Heart left ventricle (tissue), 16 donors: Measurements from ENCODE around the gene TRMT44. TPM values are rescaled to one million over a fixed set of nuclear protein-coding genes. Genes with fewer than 3 reads are reported as not detected.

ENCODE experiments used
- ATAC-seq, 4 donors: fragments of 200-7000 bp; cut with Tn5 transposase; one replicate each; pipeline ENCODE4 v1.9.1; 2020 to 2022; ENCODE audit warnings: moderate library complexity in 4 of 4, mild to moderate bottlenecking in 3 of 4, moderate number of reproducible peaks in 1 of 4
- DNase-seq, 5 donors: peaks; one replicate each; pipeline ENCODE4 v3.0.0-alpha.2; 2020
- H3K27ac ChIP-seq, 12 donors: fragments of 200-600 bp; sonication (generic) in 4 of 12; one replicate each; pipeline versions ENCODE4 v1.5.0 to v1.8.0; 2016 to 2022; ENCODE audit warnings: mild to moderate bottlenecking in 2 of 12
- H3K27me3 ChIP-seq, 9 donors: fragments of 200-600 bp; sonication (generic) in 2 of 9; one replicate each; pipeline versions ENCODE4 v1.5.1 to v1.8.0; 2016 to 2022; ENCODE audit warnings: mild to moderate bottlenecking in 3 of 9
- H3K36me3 ChIP-seq, 9 donors: fragments of 200-600 bp; sonication (generic) in 2 of 9; one replicate each; pipeline versions ENCODE4 v1.5.0 to v1.8.0; 2018 to 2022; ENCODE audit warnings: mild to moderate bottlenecking in 2 of 9
- H3K4me1 ChIP-seq, 12 donors: fragments of 200-600 bp; sonication (generic) in 4 of 12; one replicate each; pipeline versions ENCODE4 v1.5.0 to v1.8.0; 2016 to 2022; ENCODE audit warnings: mild to moderate bottlenecking in 3 of 12
- H3K4me3 ChIP-seq, 12 donors: fragments of 200-600 bp; sonication (generic) in 4 of 12; one replicate each; pipeline versions ENCODE4 v1.5.0 to v1.8.0; 2017 to 2022; ENCODE audit warnings: mild to moderate bottlenecking in 9 of 12, moderate library complexity in 4 of 12
- H3K9me3 ChIP-seq, 12 donors: fragments of 200-600 bp; sonication (generic) in 4 of 12; one replicate each; pipeline versions ENCODE4 v1.5.0 to v1.8.0; 2016 to 2022; ENCODE audit warnings: mild to moderate bottlenecking in 1 of 12
- CTCF ChIP-seq, 12 donors: fragments of 200-600 bp; sonication (generic) in 4 of 12; IDR thresholded peaks; one replicate each; pipeline versions ENCODE4 v1.5.0 to v1.8.0; 2018 to 2022; ENCODE audit warnings: antibody characterized with exemption in 12 of 12, mild to moderate bottlenecking in 5 of 12
- POLR2A ChIP-seq, 2 donors: fragments of 450-650 bp; IDR thresholded peaks; one replicate each; pipeline ENCODE4 v1.6.1; 2017; ENCODE audit warnings: antibody characterized with exemption in 2 of 2, mild to moderate bottlenecking in 2 of 2, moderate library complexity in 2 of 2
- WGBS, 4 donors: extraction: QIAGEN DNeasy Blood & Tissue Kit in 2 of 4; methylation state at CpG; one replicate each; pipeline versions ENCODE4 v1.1.5 to v1.1.7; 2013 to 2018; 5-methylcytosine and 5-hydroxymethylcytosine counted together
- intact Hi-C, 10 donors: fragments of 100-400 bp; cut with DNase I; formaldehyde crosslinking; loops; one replicate each; pipeline versions ENCODE4 v1.11.1 to v1.14.2; 2022
- polyA plus RNA-seq, 2 donors: library from polyadenylated mRNA; stranded (reverse); fragments of 200-250 nt; gene quantifications; one replicate each; pipeline ENCODE4 v1.2.3, GENCODE V29; 2013
- total RNA-seq, 9 donors: library from RNA; depleted of rRNA in 2 of 9; stranded (reverse); fragments of >200 nt in 2 of 9; fragmentation: NEBNext Ultra II Directional in 3 of 9; extraction: Animal tissue kit (Norgen Biotek cat#: 25700) in 3 of 9; gene quantifications; one replicate each; pipeline versions ENCODE4 v1.1.0 to v1.2.4, GENCODE V29; 2016 to 2023
- donor health status: ischemic (EF 13 %, LVEDD 7.1; RV severe dilation, severe dysfunction).
- donor health status: healthy with polysubstance abuse.
- donor health status: DM: no; HTN: yes; CAD: no.
- donor health status: DM: no; HTN: no; CAD: no.
- donor health status: ischemic (EF 25% LVEDD 6.9; RV normal size, moderate dysfunction).
- donor health status: ischemic (EF 25% LVEDD 5.7; RV mildly dilated, moderate dysfunction).
- donor health status: healthy.
- donor health status: DM: yes; HTN: yes; CAD: no.
- donor health status: ischemic (EF 35%, LVEDD 5.7; RV mildly dilated, moderate dysfunction).
- donor health status: nonischemic (EF 11% LVEDD 7.7; RV severe dilation, severe dysfunction).
- donor health status: DM: yes; HTN: yes; CAD: no.
- donor health status: PGD.
- donor health status: ischemic (EF 29% LVEDD 5.4; RV normal size, mild dysfunction).
- donor health status: nonischemic (EF 23%, LVEDD 6.1; RV moderate dilation, normal function).

TRMT44 gene
- total and polyA plus RNA-seq, 11 donors, result 6.1 to 11.7 (median 8.3) TPM

DNA sequence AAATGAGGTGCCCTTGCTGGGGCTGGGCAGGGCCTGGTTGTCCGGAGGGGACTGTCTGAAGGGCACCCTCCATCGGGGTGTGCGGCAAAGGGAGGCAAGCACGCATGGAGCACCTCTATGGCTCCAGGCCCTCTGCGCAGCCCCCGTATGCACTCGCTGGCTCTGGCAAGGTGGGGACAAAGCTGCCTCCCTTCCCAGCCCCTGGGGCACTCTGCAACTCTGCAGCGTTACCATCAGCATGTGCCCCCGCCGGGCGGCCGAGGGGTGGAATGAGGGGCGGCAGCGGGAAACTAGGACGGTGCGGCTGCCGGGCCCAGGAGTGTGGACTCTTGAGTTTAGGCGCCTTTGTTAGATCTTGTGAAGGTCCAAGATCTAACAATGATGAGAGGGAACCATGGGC lies 26.4 kb downstream of the TRMT44 start:
- TF ChIP-seq POLR2A (IDR thresholded peaks at IDR 0.05) (no peak), CTCF (IDR thresholded peaks at IDR 0.05) (no peak)
- H3K4me3 ChIP-seq, result no peak overlapping the region
- H3K9me3 ChIP-seq, result no peaks in the 10 kb centered on the region
- H3K27me3 ChIP-seq, result no peaks in the 10 kb centered on the region
- WGBS, 4 donors, result 93 to 98% (median 95%) methylated on average over 14 to 18 of the region's 18 CpGs
- no peak for DNase-seq
- H3K27ac ChIP-seq, result no peak overlapping the region
- H3K4me1 ChIP-seq, result peaks cover 0 to 3% (median 0%) of the 10 kb centered on the region in 12 donors
- ATAC-seq, result no peak
- intact Hi-C loops, result loop anchor here in 4 of 10 donors (5.0 to 10.0 kb wide), 4 partner anchors 80 to 450 kb away; partner anchors contain the start of gene CPZ (in 1 of the 4)
- H3K36me3 ChIP-seq, result peaks cover 0 to 88% (median 73%) of the 10 kb centered on the region in 9 donors

- Histone ChIP-seq H3K27me3 (no peaks in the 10 kb centered on the region), H3K27ac (no peak overlapping the region), H3K36me3 (peaks cover 0 to 69% (median 56%) of the 10 kb centered on the region in 9 donors), H3K4me1 (peaks cover 0 to 21% (median 2%) of the 10 kb centered on the region in 12 donors), H3K9me3 (no peaks in the 10 kb centered on the region), H3K4me3 (no peak overlapping the region)
- peak in 3 of 4 donors; percentile 57 to 69 (median 66) for ATAC-seq
- TF ChIP-seq POLR2A (IDR thresholded peaks at IDR 0.05), result no peak
- peak; percentile 81 to 94 (median 90) for TF ChIP-seq CTCF (IDR thresholded peaks at IDR 0.05)
- WGBS, 4 donors, result 51 to 54% (median 54%) methylated on average over 20 to 21 of the region's 21 CpGs
- intact Hi-C loops, result loop anchor here (1.0 to 10.0 kb wide), 9 partner anchors 78 to 448 kb away; partner anchors contain the start of gene CPZ (in 2 of the 10)
- DNase-seq, result peak; percentile 38 to 85 (median 60)
These were observed 28.4 kb downstream of the TRMT44 start for GRCh38 chr4:8468746-8469535.

DNA sequence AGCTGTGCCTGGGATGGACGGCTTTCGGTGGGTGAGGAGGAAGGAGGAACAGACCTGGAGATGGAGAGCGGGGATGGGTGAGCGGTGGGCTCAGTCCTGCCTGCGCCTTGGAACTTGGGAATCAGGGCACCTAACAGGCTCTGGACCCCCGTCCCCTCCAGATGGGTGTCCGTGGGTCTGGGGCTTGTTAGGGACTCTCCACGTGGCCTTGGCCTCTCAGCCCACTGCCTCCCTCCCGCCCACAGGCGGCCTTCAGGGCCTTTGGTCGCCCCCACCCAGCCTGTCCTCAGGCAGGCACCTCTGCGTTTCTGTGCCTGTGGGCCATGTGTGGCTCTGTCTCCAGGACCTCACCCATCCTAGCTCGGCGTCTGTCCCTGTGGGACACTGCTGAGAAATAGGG lies 29.0 kb downstream of the TRMT44 start:
- H3K36me3 ChIP-seq, result peaks cover 0 to 63% (median 50%) of the 10 kb centered on the region in 9 donors
- no peaks in the 10 kb centered on the region for H3K9me3 ChIP-seq
- H3K4me3 ChIP-seq, result no peak overlapping the region
- intact Hi-C loops, result loop anchor here in 8 of 10 donors (1.0 to 10.0 kb wide), 8 partner anchors 78 to 448 kb away; partner anchors contain the start of gene CPZ (in 2 of the 8)
- WGBS, 4 donors, result 90 to 95% (median 93%) methylated on average over 10 to 14 of the region's 14 CpGs
- no peaks in the 10 kb centered on the region for H3K27me3 ChIP-seq
- no peak for TF ChIP-seq CTCF (IDR thresholded peaks at IDR 0.05)
- TF ChIP-seq POLR2A (IDR thresholded peaks at IDR 0.05), result no peak
- peaks cover 0 to 23% (median 2%) of the 10 kb centered on the region in 12 donors for H3K4me1 ChIP-seq
- DNase-seq (no peak), ATAC-seq (no peak)
- H3K27ac ChIP-seq, result no peak overlapping the region

DNA sequence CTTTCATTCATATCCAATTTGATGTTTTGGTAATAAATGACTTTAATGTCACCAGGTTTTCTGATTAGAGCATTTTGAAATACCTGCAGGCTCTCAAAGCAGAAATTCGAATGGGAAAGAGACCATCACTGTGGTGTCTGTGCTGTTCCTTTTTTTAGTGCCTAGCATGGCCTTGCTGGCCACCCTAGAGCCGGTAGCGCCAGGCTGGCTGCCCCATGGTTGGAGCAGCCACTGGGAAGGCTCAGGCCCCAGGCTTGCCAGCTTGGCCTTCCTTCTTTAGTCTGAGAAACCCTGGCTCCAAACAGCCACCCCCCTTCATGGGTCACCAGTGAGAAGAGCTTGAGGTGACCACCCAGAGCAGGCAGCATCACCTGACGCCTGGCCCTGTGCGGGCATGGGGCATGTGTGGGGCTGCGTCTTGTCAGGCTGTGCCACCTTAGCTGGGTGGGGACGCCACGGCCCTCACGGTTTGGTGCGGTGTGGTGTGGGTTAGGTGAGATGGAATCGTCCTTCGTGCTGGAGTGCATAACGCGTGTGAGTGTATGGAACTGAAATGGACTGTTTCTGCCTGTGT lies 30.0 kb downstream of the TRMT44 start:
- Histone ChIP-seq H3K27me3 (no peaks in the 10 kb centered on the region), H3K9me3 (no peaks in the 10 kb centered on the region), H3K36me3 (peaks cover 0 to 55% (median 44%) of the 10 kb centered on the region in 9 donors), H3K4me1 (peaks cover 0 to 23% (median 2%) of the 10 kb centered on the region in 12 donors), H3K4me3 (no peak overlapping the region), H3K27ac (no peak overlapping the region)
- ATAC-seq (no peak), DNase-seq (no peak)
- TF ChIP-seq POLR2A (IDR thresholded peaks at IDR 0.05), result no peak
- TF ChIP-seq CTCF (IDR thresholded peaks at IDR 0.05), result no peak
- 91 to 97% (median 94%) methylated on average over 14 of the region's 14 CpGs for WGBS, 4 donors
- intact Hi-C loops, result loop anchor here in 1 of 10 donors (10.0 kb wide), 1 partner anchor 444 kb away; no protein-coding TSS in a partner anchor
